SU-DHL-6 (cell line): ENCODE measurements around the gene ECHDC3.

Experiments used
- H2AFZ ChIP-seq: fragments of 200-600 bp; sonication (generic); 2 replicates; pipeline ENCODE4 v1.6.1; 2014; ENCODE audit warnings: low read depth, mild to moderate bottlenecking, moderate library complexity, mixed read lengths, antibody characterized with exemption, low read length; ENCODE audit not compliant: severe bottlenecking
- H3F3A ChIP-seq: fragments of 200-600 bp; shearing (Covaris generic); 2 replicates; pipeline ENCODE4 v1.6.0; 2016; ENCODE audit warnings: antibody characterized with exemption, mild to moderate bottlenecking; ENCODE audit not compliant: insufficient read depth
- H3K27ac ChIP-seq: fragments of 200-600 bp; sonication (generic); 2 replicates; pipeline ENCODE4 v1.5.1; 2016; ENCODE audit warnings: low read depth, mild to moderate bottlenecking, low read length, moderate library complexity, mixed read lengths
- H3K27me3 ChIP-seq: fragments of 200-600 bp; sonication (generic), shearing (Covaris generic); 2 replicates; pipeline ENCODE4 v1.6.0; 2014; ENCODE audit warnings: mild to moderate bottlenecking, low read length
- H3K36me3 ChIP-seq: fragments of 200-600 bp; sonication (generic); 2 replicates; pipeline ENCODE4 v1.6.1; 2014; ENCODE audit warnings: mild to moderate bottlenecking, low read length, mixed read lengths
- H3K4me2 ChIP-seq: fragments of 300-600, 200-600 bp; shearing (Covaris generic), sonication (generic); 2 replicates; pipeline ENCODE4 v1.6.0; 2014; ENCODE audit warnings: low read length, low read depth, mild to moderate bottlenecking; ENCODE audit not compliant: poor library complexity, severe bottlenecking
- H3K4me3 ChIP-seq: fragments of 200-600 bp; sonication (generic); 2 replicates; pipeline ENCODE4 v1.5.1; 2014; ENCODE audit warnings: antibody characterized with exemption, low read length, mild to moderate bottlenecking, mixed read lengths; ENCODE audit not compliant: insufficient read depth, poor library complexity, severe bottlenecking
- H3K79me2 ChIP-seq: fragments of 200-600 bp; sonication (generic); 2 replicates; pipeline ENCODE4 v1.6.1; 2014; ENCODE audit warnings: mild to moderate bottlenecking, low read length, moderate library complexity; ENCODE audit not compliant: insufficient read depth
- H3K9ac ChIP-seq: fragments of 200-600 bp; sonication (generic); 2 replicates; pipeline ENCODE4 v1.7.0; 2014; ENCODE audit warnings: mild to moderate bottlenecking, low read length
- H3K9me2 ChIP-seq: fragments of 200-600 bp; sonication (generic); replicated peaks from 2 replicates; pipeline ENCODE4 v1.6.1; 2014; ENCODE audit warnings: low read length; ENCODE audit not compliant: insufficient read depth
- H3K9me3 ChIP-seq: fragments of 200-600 bp; sonication (generic); 2 replicates; pipeline ENCODE4 v1.6.1; 2014; ENCODE audit warnings: low read length, mixed read lengths; ENCODE audit not compliant: insufficient read depth
- H4K20me1 ChIP-seq: fragments of 200-600 bp; sonication (generic); 2 replicates; pipeline ENCODE4 v1.6.1; 2014; ENCODE audit warnings: low read depth, mild to moderate bottlenecking, antibody characterized with exemption, low read length, moderate library complexity, mixed read lengths
- CTCF ChIP-seq: fragments of 200-600 bp; sonication (generic); IDR thresholded peaks from one replicate; pipeline ENCODE4 v1.5.1; 2017; ENCODE audit warnings: antibody characterized with exemption, mild to moderate bottlenecking, low read length, moderate library complexity; ENCODE audit not compliant: insufficient read depth, poor library complexity, severe bottlenecking
- EZH2phosphoT487 ChIP-seq: fragments of 200-600 bp; sonication (generic), shearing (Covaris generic); conservative IDR thresholded peaks from 2 replicates; pipeline ENCODE4 v1.6.1; 2018; ENCODE audit warnings: mild to moderate bottlenecking, antibody characterized with exemption, low read length, moderate library complexity, mixed read lengths

The ECHDC3 gene

GRCh38 chr10:11804336-11804735 lies 62.2 kb downstream of the ECHDC3 start:
- H3F3A ChIP-seq = no peaks in the 10 kb centered on the region
- H2AFZ ChIP-seq = no peak overlapping the region
- H3K9me2 ChIP-seq = no peaks in the 10 kb centered on the region
- no peak overlapping the region for H3K4me3 ChIP-seq
- H4K20me1 ChIP-seq = no peaks in the 10 kb centered on the region
- no peak overlapping the region for H3K9ac ChIP-seq
- no peaks in the 10 kb centered on the region for H3K79me2 ChIP-seq
- no peaks in the 10 kb centered on the region for H3K27me3 ChIP-seq
- TF ChIP-seq EZH2phosphoT487 = no peak
- no peak for TF ChIP-seq CTCF
- H3K4me2 ChIP-seq = no peak overlapping the region
- H3K9me3 ChIP-seq = no peaks in the 10 kb centered on the region
- no peak overlapping the region for H3K27ac ChIP-seq
- H3K36me3 ChIP-seq = no peaks in the 10 kb centered on the region

- no peaks in the 10 kb centered on the region for H3K9me2 ChIP-seq
- H3K27ac ChIP-seq = no peak overlapping the region
- H3K36me3 ChIP-seq = no peaks in the 10 kb centered on the region
- no peaks in the 10 kb centered on the region for H3K9me3 ChIP-seq
- no peak overlapping the region for H3K9ac ChIP-seq
- no peak overlapping the region for H2AFZ ChIP-seq
- no peaks in the 10 kb centered on the region for H4K20me1 ChIP-seq
- no peak for TF ChIP-seq EZH2phosphoT487
- no peak for TF ChIP-seq CTCF
- no peaks in the 10 kb centered on the region for H3F3A ChIP-seq
- no peak overlapping the region for H3K4me2 ChIP-seq
- H3K79me2 ChIP-seq = no peaks in the 10 kb centered on the region
- no peak overlapping the region for H3K4me3 ChIP-seq
- H3K27me3 ChIP-seq = no peaks in the 10 kb centered on the region
Measured at GRCh38 chr10:11805792-11806191, 63.6 kb downstream of the ECHDC3 start.

GRCh38 chr10:11806706-11807105 lies 64.5 kb downstream of the ECHDC3 start:
- Histone ChIP-seq H3F3A (no peaks in the 10 kb centered on the region), H3K27ac (no peak overlapping the region)
- TF ChIP-seq EZH2phosphoT487 (no peak), CTCF (no peak)

GRCh38 chr10:11808808-11809207 lies 66.6 kb downstream of the ECHDC3 start:
- no peak overlapping the region for H3K4me2 ChIP-seq
- H3K79me2 ChIP-seq = no peaks in the 10 kb centered on the region
- no peak for TF ChIP-seq CTCF
- TF ChIP-seq EZH2phosphoT487 = no peak
- no peak overlapping the region for H3K27ac ChIP-seq
- no peak overlapping the region for H3K9ac ChIP-seq
- H2AFZ ChIP-seq = no peak overlapping the region
- no peaks in the 10 kb centered on the region for H3F3A ChIP-seq
- no peaks in the 10 kb centered on the region for H3K9me3 ChIP-seq
- no peaks in the 10 kb centered on the region for H3K9me2 ChIP-seq
- H4K20me1 ChIP-seq = no peaks in the 10 kb centered on the region
- no peaks in the 10 kb centered on the region for H3K36me3 ChIP-seq
- H3K27me3 ChIP-seq = no peaks in the 10 kb centered on the region
- no peak overlapping the region for H3K4me3 ChIP-seq

More at GRCh38 chr10:11806706-11807105, 64.5 kb downstream of the ECHDC3 start:
- Histone ChIP-seq H2AFZ (no peak overlapping the region), H3K4me2 (no peak overlapping the region), H3K9me2 (no peaks in the 10 kb centered on the region), H3K9ac (no peak overlapping the region), H3K9me3 (no peaks in the 10 kb centered on the region), H3K27me3 (no peaks in the 10 kb centered on the region), H4K20me1 (no peaks in the 10 kb centered on the region), H3K36me3 (no peaks in the 10 kb centered on the region), H3K79me2 (no peaks in the 10 kb centered on the region), H3K4me3 (no peak overlapping the region)
